Measurements from ENCODE around the gene ARL9. TPM values are rescaled to one million over a fixed set of nuclear protein-coding genes. Genes with fewer than 3 reads are reported as not detected.

The ARL9 gene
- total and polyA plus RNA-seq, 9 of the 15 experiments (the other 6 are each of a cell fraction or from before 2014, with no cell fraction given): 0.10 to 0.15 (median 0.11) TPM; not detected in 6

GRCh38 chr4:56465599-56466295, 39.8 kb upstream of the ARL9 start:
- peaks cover 0 to 15% of the 10 kb centered on the region in 2 experiments; a peak in 3 of 5 replicates for H3K4me1 ChIP-seq (replicated peaks in 1 of 2; ENCODE audit: control insufficient read depth in 2 of 2, insufficient read depth in 2 of 2, low read length in 2 of 2)
- no peaks in the 10 kb centered on the region for H3K9me1 ChIP-seq (ENCODE audit: control insufficient read depth, insufficient read depth, low read length)
- peak in 1 of 4 experiments; percentile 34 for DNase-seq (ENCODE audit: extremely low read depth in 1 of 4, low spot score in 3 of 4)
- ChIA-PET CTCF (ENCODE audit: low intra/inter-chr PET ratio) (interaction anchor here (1.3 kb wide), 1 partner anchor 79 kb away, joined by 3 read pairs; no protein-coding TSS in a partner anchor), POLR2A (interaction anchor here (0.6 to 3.7 kb wide), 22 partner anchors 9 to 517 kb away, joined by 3 to 47 read pairs (median 4); partner anchors contain the start of genes AASDH, CEP135, PAICS and PPAT)
- ATAC-seq: peak; percentile 17
- H3K27me3 ChIP-seq (ENCODE audit: control insufficient read depth in 2 of 2, insufficient read depth in 2 of 2, low read length in 2 of 2): no peaks in the 10 kb centered on the region
- FAIRE-seq: no peak
- H3K27ac ChIP-seq (ENCODE audit: extremely low read depth, low read depth, low read length): peak overlapping the region; percentile 99
- intact Hi-C loops (cut with micrococcal nuclease): loop anchor here (2.0 to 5.0 kb wide), 2 partner anchors 31 to 78 kb away; partner anchors contain the start of genes AASDH and PPAT
- no TSS peak for BruUV-seq (replicated peaks)
- H3K36me3 ChIP-seq (ENCODE audit: control insufficient read depth, insufficient read depth, low read length): peaks cover 55% of the 10 kb centered on the region
- H4K20me1 ChIP-seq (replicated peaks; ENCODE audit: control insufficient read depth, insufficient read depth, low read length): peaks cover 4% of the 10 kb centered on the region; the same call in 1 of the 2 replicates
- in situ Hi-C loops (cut with MboI): no loop called here
- peak overlapping the region; percentile 95 for H3K4me3 ChIP-seq
- peak overlapping the region; percentile 85 to 100; a peak in 3 of 4 replicates for H3K9ac ChIP-seq (ENCODE audit: insufficient read depth in 1 of 2, low read depth in 2 of 2, low read length in 2 of 2)
- no peaks in the 10 kb centered on the region for H3K9me3 ChIP-seq (replicated peaks; ENCODE audit: control insufficient read depth, insufficient read depth, low read depth, low read length)
- 9% methylated on average over 10 of the region's 10 CpGs for WGBS (ENCODE audit: insufficient coverage, low coverage, missing lambda C conversion rate)
- H2AFZ ChIP-seq (ENCODE audit: low read depth, low read length): 0 out of 2 replicates have a peak overlapping the region, but pooled peaks have one; percentile 0
- peak overlapping the region; percentile 97 for H3K4me2 ChIP-seq (ENCODE audit: insufficient read depth, low read length)
- H3K79me2 ChIP-seq (ENCODE audit: control insufficient read depth, insufficient read depth, low read length): peaks cover 74% of the 10 kb centered on the region
- no peak for TF ChIP-seq JUN (IDR thresholded peaks at IDR 0.05; ENCODE audit: borderline replicate concordance, low read depth, low read length)
- 0 out of 2 replicates have a peak, but pooled peaks have one; percentile 50 for TF ChIP-seq JUN (CRISPR knock-in tag; IDR thresholded peaks at IDR 0.05; ENCODE audit: borderline replicate concordance)
- peak; percentile 40 for TF ChIP-seq DACH1 (IDR thresholded peaks at IDR 0.05; ENCODE audit: partially characterized antibody)
- TF ChIP-seq BACH1 (tag; IDR thresholded peaks at IDR 0.05): no peak
- peak; percentile 13; the same call in 1 of the 2 replicates for TF ChIP-seq ZNF589 (CRISPR knock-in tag; IDR thresholded peaks at IDR 0.05; ENCODE audit: low read depth)
- TF ChIP-seq TCF7L2 (IDR thresholded peaks at IDR 0.05; ENCODE audit: low read depth, low read length): no peak
- TF ChIP-seq POU5F1 (IDR thresholded peaks at IDR 0.05; ENCODE audit: borderline replicate concordance, low read depth, low read length, partially characterized antibody): peak; percentile 13
- TF ChIP-seq CTBP1 (IDR thresholded peaks at IDR 0.05; ENCODE audit: borderline replicate concordance): 0 out of 2 replicates have a peak, but pooled peaks have one; percentile 14
- peak; percentile 71 for TF ChIP-seq TFAP4 (CRISPR knock-in tag; IDR thresholded peaks at IDR 0.05; ENCODE audit: borderline replicate concordance)
- no peak for TF ChIP-seq KDM5B (IDR thresholded peaks at IDR 0.05; ENCODE audit: insufficient replicate concordance, low read depth, low read length)
- no peak for TF ChIP-seq ATF3 (IDR thresholded peaks at IDR 0.05)
- 0 out of 2 replicates have a peak, but pooled peaks have one; percentile 34 for TF ChIP-seq ATF3 (CRISPR knock-in tag; conservative IDR thresholded peaks at IDR 0.05)

Data from K562 (cell line).